ENCODE data around the gene LY6G5C.

LY6G5C gene

GRCh38 chr6:31651602-31652191 is 29.2 kb downstream of the LY6G5C start:
- no peak for FAIRE-seq

DNA sequence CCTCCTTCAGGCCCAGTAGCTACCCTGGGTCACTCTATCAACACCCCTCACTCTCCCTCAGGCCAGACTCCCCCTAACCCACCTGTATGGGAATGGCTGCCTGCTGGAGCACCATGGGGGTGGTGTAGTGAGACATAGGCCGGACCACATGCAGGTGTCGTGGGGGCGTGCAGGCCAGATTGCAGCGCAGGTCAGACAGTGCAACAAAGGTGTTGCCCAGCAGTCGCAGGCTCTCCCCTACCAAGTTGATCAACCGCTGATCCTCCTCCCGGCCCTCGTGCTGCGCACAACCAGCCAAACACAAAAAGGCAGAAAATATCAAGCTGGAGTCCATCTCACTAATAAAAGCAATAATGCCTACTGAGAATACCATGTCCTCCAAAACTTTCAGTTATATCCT is 35.5 kb downstream of the LY6G5C start:
- DNase-seq (ENCODE audit: extremely low spot score, insufficient read length, low read depth) (no peak), FAIRE-seq (no peak)

More at GRCh38 chr6:31651602-31652191, 29.2 kb downstream of the LY6G5C start:
- DNase-seq (ENCODE audit: extremely low spot score, insufficient read length, low read depth), result no peak

DNA sequence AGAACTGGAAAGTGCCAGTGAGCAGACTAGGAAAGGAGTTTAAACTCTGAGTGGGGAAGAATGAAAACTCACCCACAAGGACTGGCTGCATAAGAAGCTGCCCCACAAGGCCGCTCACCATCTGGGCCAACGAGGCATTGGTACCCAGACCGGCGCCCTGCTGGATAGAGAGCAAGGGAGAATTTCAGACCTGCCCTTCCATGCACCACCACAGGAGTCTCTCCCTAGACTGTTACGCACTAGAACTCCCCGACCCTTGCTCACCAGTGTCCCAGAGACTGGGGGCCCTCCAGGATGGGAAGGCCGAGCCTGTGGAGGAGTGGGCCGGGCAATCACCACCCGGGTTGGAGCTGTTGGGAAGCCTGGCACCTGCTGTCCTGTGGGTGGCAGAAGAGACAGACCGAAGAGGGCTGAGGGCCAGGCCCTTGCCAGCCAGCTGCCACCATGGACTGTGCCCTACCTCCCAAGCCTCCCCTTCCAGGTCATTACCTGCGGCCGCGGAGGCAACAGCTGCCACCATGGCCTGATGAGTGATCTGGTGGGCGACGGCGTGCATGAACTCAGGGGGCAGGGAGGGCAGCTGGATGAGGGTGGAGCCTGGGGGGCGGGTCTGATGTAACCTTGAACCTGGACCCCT is 36.9 kb downstream of the LY6G5C start:
- no peak for FAIRE-seq
- DNase-seq (ENCODE audit: extremely low spot score, insufficient read length, low read depth), result no peak

- FAIRE-seq (no peak), DNase-seq (ENCODE audit: extremely low spot score, insufficient read length, low read depth) (no peak)
Observed at GRCh38 chr6:31642798-31643570, 37.9 kb downstream of the LY6G5C start.

GRCh38 chr6:31641370-31641769 is 39.5 kb downstream of the LY6G5C start:
- no peak for FAIRE-seq
- DNase-seq (ENCODE audit: extremely low spot score, insufficient read length, low read depth), result no peak

DNA sequence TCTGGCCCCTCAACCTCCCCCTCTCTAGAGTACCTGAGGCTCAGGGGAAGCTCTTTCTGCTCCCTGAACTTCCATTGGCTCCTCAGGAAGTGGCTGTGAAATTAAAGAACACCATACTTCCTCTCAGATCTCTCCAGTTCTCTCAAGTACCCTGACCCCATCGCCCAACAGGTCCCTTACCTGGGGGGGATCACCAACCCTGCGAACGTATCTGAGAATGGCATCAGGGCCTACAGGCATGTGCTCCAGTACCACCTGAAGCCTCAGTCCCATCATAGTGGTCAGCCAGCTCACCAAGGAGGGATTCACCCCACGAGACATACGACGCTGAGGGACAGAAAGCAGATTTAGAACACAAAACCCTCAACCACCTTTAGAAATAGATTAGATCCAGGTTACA is 40.3 kb downstream of the LY6G5C start:
- DNase-seq (ENCODE audit: extremely low spot score, insufficient read length, low read depth) (no peak), FAIRE-seq (no peak)

- FAIRE-seq (no peak), DNase-seq (ENCODE audit: extremely low spot score, insufficient read length, low read depth) (no peak)
Observed at GRCh38 chr6:31639449-31639861, 41.4 kb downstream of the LY6G5C start.

DNA sequence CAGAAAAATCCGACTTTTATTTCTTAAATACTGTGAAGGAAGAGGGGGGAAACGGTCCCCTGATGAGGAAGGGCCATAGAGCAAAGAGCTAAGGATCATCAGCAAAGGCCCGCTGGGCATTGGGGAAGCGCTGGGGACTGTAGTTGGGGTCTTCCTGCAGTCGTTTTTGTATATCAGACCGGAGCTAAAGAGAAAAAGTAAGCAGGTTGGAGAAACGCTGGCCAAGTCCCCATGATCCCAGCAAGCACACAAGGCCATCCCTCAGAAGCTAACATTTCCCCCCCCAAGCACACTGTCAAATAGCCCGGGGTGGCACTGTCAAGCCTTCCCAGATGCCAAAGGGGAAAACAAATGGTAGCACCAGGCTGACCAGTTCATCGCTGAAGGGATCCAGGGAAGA is 41.8 kb downstream of the LY6G5C start:
- no peak for FAIRE-seq

GRCh38 chr6:31636698-31637596 is 43.9 kb downstream of the LY6G5C start:
- no peak for DNase-seq (ENCODE audit: extremely low spot score, insufficient read length, low read depth)
- FAIRE-seq, result no peak

More for the DNA sequence above, 41.8 kb downstream of the LY6G5C start:
- no peak for DNase-seq (ENCODE audit: extremely low spot score, insufficient read length, low read depth)

- DNase-seq (ENCODE audit: extremely low spot score, insufficient read length, low read depth) (no peak), FAIRE-seq (no peak)
Observed at GRCh38 chr6:31634969-31635575, 45.8 kb downstream of the LY6G5C start.

DNA sequence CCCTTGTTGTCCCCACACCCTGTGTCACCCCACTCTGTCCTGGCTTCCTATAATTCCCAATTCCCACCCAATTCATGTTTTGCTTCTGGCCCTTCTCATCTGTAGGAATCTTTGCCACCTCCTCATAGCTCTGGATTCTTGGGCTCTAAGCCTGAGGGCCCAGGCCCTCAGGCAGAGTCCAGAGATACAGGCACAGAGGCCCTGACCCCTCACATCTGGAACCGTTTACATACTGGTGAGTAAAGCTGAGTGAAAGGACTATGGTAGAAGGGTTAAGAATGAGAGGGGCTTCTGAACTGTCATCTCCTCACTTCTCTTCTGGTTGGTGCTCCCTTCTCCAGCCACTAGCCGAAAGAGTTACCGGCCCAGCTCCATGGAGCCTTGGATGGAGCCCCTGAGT is 46.7 kb downstream of the LY6G5C start:
- FAIRE-seq (no peak), DNase-seq (ENCODE audit: extremely low spot score, insufficient read length, low read depth) (no peak)

GRCh38 chr6:31633447-31633846 is 47.4 kb downstream of the LY6G5C start:
- FAIRE-seq (no peak), DNase-seq (ENCODE audit: extremely low spot score, insufficient read length, low read depth) (no peak)

DNA sequence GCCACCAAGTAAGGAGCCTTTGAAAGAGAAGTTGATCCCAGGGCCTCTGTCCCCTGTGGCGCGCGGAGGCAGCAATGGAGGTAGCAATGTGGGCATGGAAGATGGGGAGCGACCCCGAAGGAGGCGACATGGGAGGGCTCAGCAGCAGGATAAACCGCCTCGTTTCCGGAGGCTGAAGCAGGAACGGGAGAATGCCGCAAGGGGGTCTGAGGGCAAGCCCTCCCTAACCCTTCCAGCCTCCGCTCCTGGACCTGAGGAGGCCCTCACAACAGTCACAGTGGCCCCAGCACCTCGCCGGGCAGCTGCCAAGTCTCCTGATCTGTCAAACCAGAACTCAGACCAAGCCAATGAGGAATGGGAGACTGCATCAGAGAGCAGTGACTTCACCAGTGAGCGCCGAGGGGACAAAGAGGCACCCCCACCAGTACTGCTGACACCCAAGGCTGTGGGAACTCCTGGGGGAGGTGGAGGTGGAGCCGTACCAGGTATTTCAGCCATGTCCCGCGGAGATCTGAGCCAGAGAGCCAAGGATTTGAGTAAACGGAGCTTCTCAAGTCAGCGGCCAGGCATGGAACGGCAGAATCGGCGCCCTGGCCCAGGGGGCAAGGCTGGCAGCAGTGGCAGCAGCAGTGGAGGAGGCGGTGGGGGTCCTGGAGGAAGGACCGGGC is 48.5 kb downstream of the LY6G5C start:
- DNase-seq (ENCODE audit: extremely low spot score, insufficient read length, low read depth), result no peak
- no peak for FAIRE-seq

- FAIRE-seq (no peak), DNase-seq (ENCODE audit: extremely low spot score, insufficient read length, low read depth) (no peak)
Observed at GRCh38 chr6:31631681-31632278, 49.1 kb downstream of the LY6G5C start.

GRCh38 chr6:31631209-31631608 is 49.7 kb downstream of the LY6G5C start:
- FAIRE-seq (no peak), DNase-seq (ENCODE audit: extremely low spot score, insufficient read length, low read depth) (no peak)

GRCh38 chr6:31630177-31630934 is 50.5 kb downstream of the LY6G5C start:
- no peak for DNase-seq (ENCODE audit: extremely low spot score, insufficient read length, low read depth)
- FAIRE-seq, result no peak

GRCh38 chr6:31629014-31629413 is 51.9 kb downstream of the LY6G5C start:
- no peak for DNase-seq (ENCODE audit: extremely low spot score, insufficient read length, low read depth)
- FAIRE-seq, result no peak

GRCh38 chr6:31627690-31628287 is 53.1 kb downstream of the LY6G5C start:
- DNase-seq (ENCODE audit: extremely low spot score, insufficient read length, low read depth) (no peak), FAIRE-seq (no peak)

Measured in GM18507 (cell line).